Osteocyte (in vitro differentiated cells): ENCODE results near the gene AURKAIP1. TPM values are rescaled to one million over a fixed set of nuclear protein-coding genes. Genes with fewer than 3 reads are reported as not detected.

ENCODE experiments used
- DNase-seq: peaks from one replicate; pipeline ENCODE4 v3.0.0; 2021; ENCODE audit warnings: mixed read lengths; ENCODE audit not compliant: unreplicated experiment; ENCODE audit errors: extremely low spot score
- H3K27ac Mint-ChIP-seq: one replicate; pipeline ENCODE4 v1.8.0; 2021; ENCODE audit warnings: mild to moderate bottlenecking, mixed read lengths; ENCODE audit not compliant: unreplicated experiment
- H3K27me3 Mint-ChIP-seq: one replicate; pipeline ENCODE4 v1.8.0; 2021; ENCODE audit warnings: mixed read lengths; ENCODE audit not compliant: unreplicated experiment
- H3K36me3 Mint-ChIP-seq: one replicate; pipeline ENCODE4 v1.8.0; 2021; ENCODE audit warnings: mixed read lengths; ENCODE audit not compliant: unreplicated experiment
- H3K4me1 Mint-ChIP-seq: one replicate; pipeline ENCODE4 v1.8.0; 2021; ENCODE audit warnings: mixed read lengths; ENCODE audit not compliant: unreplicated experiment
- H3K4me3 Mint-ChIP-seq: one replicate; pipeline ENCODE4 v1.8.0; 2021; ENCODE audit warnings: mild to moderate bottlenecking, moderate library complexity, mixed read lengths; ENCODE audit not compliant: unreplicated experiment
- H3K9me3 Mint-ChIP-seq: one replicate; pipeline ENCODE4 v1.8.0; 2021; ENCODE audit warnings: mixed read lengths; ENCODE audit not compliant: unreplicated experiment
- CTCF ChIP-seq: fragments of 200-600 bp; sonication (generic); IDR thresholded peaks from 2 replicates; pipeline ENCODE4 v1.5.0; 2021; ENCODE audit warnings: antibody characterized with exemption, mild to moderate bottlenecking, moderate library complexity
- total RNA-seq: library from RNA; stranded (reverse); gene quantifications from 2 replicates; pipeline ENCODE4 v1.2.1, GENCODE V29; 2021

AURKAIP1 gene
- total RNA-seq, 1 donor from 2014 or later: 116 TPM

DNA sequence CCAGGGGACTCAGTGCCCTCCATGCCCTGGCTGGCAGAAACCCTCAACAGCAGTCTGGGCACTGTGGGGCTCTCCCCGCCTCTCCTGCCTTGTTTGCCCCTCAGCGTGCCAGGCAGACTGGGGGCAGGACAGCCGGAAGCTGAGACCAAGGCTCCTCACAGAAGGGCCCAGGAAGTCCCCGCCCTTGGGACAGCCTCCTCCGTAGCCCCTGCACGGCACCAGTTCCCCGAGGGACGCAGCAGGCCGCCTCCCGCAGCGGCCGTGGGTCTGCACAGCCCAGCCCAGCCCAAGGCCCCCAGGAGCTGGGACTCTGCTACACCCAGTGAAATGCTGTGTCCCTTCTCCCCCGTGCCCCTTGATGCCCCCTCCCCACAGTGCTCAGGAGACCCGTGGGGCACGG is 46.8 kb downstream of the AURKAIP1 start:
- no peak overlapping the region for H3K27ac Mint-ChIP-seq
- H3K9me3 Mint-ChIP-seq: no peaks in the 10 kb centered on the region
- H3K36me3 Mint-ChIP-seq: no peaks in the 10 kb centered on the region
- no peak for TF ChIP-seq CTCF
- DNase-seq: no peak
- H3K4me3 Mint-ChIP-seq: no peak overlapping the region
- H3K4me1 Mint-ChIP-seq: peaks cover 31% of the 10 kb centered on the region
- no peaks in the 10 kb centered on the region for H3K27me3 Mint-ChIP-seq

DNA sequence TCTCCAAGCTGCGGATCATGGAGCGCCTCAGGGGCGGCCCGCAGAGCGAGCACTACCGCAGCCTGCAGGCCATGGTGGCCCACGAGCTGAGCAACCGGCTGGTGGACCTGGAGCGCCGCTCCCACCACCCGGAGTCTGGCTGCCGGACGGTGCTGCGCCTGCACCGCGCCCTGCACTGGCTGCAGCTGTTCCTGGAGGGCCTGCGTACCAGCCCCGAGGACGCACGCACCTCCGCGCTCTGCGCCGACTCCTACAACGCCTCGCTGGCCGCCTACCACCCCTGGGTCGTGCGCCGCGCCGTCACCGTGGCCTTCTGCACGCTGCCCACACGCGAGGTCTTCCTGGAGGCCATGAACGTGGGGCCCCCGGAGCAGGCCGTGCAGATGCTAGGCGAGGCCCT is 47.7 kb downstream of the AURKAIP1 start:
- H3K27me3 Mint-ChIP-seq: no peaks in the 10 kb centered on the region
- no peak for TF ChIP-seq CTCF
- H3K4me1 Mint-ChIP-seq: peaks cover 36% of the 10 kb centered on the region
- DNase-seq: no peak
- H3K9me3 Mint-ChIP-seq: no peaks in the 10 kb centered on the region
- H3K36me3 Mint-ChIP-seq: no peaks in the 10 kb centered on the region
- H3K27ac Mint-ChIP-seq: no peak overlapping the region
- H3K4me3 Mint-ChIP-seq: no peak overlapping the region

DNA sequence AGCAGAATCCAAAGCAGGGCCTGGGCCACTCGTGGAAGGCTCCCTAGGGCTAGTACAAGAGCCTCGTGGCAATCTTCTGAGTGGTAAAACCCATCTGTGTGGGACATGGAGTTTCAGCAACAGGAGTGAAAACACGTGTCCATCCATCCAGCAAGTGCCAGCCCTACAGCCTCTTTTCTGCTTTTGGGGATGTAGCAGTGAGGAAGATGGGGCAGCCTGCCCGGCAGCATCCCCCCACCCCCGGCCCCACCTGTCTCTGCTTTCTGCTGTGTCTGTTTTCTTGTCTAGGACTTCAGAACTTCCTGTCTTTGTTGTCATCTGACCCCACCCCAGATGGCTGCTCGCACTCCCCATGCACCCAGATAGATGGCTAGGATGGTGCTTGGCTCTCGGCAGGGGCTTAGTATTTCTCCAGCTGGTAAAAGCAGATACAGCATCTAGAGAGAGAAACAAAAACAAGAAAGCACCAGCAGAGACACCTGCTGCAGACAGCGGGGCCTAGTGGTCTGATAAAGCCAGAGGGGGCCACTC is 48.9 kb downstream of the AURKAIP1 start:
- no peak for TF ChIP-seq CTCF
- no peak for DNase-seq
- Mint-ChIP-seq H3K4me3 (peak overlapping the region; percentile 68), H3K36me3 (no peaks in the 10 kb centered on the region), H3K27ac (no peak overlapping the region), H3K9me3 (no peaks in the 10 kb centered on the region), H3K4me1 (peaks cover 35% of the 10 kb centered on the region), H3K27me3 (no peaks in the 10 kb centered on the region)

DNA sequence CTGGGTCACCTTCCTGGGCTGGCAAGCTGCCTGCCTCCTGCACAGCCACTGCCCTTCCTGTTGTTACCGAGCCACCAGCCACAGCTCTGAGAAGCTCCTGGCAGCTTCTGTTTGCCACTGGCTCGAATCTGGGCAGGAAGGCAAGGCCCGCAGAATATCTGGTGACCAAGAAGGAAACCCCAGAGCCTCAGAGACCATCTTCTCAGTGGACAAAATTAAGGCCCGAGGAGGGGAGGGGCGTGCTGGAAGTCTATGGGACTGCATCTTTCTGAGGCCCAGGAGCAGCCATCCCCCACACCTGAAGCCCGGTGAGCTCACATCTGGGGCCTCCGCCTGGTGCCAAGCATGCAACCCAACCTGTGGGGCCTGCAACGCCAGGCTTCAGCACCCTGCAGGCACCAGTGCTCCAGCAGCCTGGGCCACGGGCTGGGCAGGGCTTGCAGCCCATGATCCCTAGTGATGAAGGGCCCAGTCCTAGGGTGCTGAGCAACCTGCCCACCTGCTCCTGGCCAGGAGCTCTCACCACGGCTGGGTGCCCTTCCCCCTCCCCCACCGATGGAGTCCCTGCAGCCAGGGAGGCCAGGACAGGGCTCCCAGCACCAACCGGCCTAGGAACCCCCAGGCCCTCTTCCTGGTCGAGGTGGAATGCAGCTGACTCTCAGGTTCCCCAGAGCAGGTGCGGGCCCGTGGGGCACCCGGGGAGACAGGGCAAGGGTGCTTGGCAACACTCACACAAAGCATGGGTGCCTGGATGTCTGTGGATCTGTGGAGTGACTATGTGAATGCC is 49.5 kb downstream of the AURKAIP1 start:
- Mint-ChIP-seq H3K4me3 (peak overlapping the region; percentile 68), H3K27me3 (no peaks in the 10 kb centered on the region), H3K27ac (no peak overlapping the region), H3K9me3 (no peaks in the 10 kb centered on the region), H3K4me1 (peaks cover 28% of the 10 kb centered on the region), H3K36me3 (no peaks in the 10 kb centered on the region)
- TF ChIP-seq CTCF: no peak
- no peak for DNase-seq

- no peak for TF ChIP-seq CTCF
- H3K36me3 Mint-ChIP-seq: peaks cover 4% of the 10 kb centered on the region
- H3K27ac Mint-ChIP-seq: peak within 1 kb of the TSS; percentile 77
- H3K9me3 Mint-ChIP-seq: no peaks in the 10 kb centered on the region
- DNase-seq: peak; percentile 99
- no peaks in the 10 kb centered on the region for H3K27me3 Mint-ChIP-seq
- H3K4me3 Mint-ChIP-seq: peak within 1 kb of the TSS; percentile 85
- H3K4me1 Mint-ChIP-seq: peaks cover 23% of the 10 kb centered on the region
Observed at GRCh38 chr1:1324524-1325287, 50.3 kb downstream of the AURKAIP1 start, which contains the start of the genes CPTP and INTS11. Gene CPTP, plus strand, starts transcription at chr1:1324802. Its CDS starts 2,109 bp downstream, at chr1:1326911. Gene INTS11, minus strand, starts transcription at chr1:1324660. Its CDS starts 52 bp downstream, at chr1:1324608.
